HepG2 (cell line): ENCODE results near the gene SMIM36. TPM values are rescaled to one million over a fixed set of nuclear protein-coding genes. Genes with fewer than 3 reads are reported as not detected.
A peak's percentile ranks its signal among the peaks of the same experiment; 100 is the strongest.

Experiments
- ATF2 ChIP-seq: sonication (generic); formaldehyde crosslinking; IDR thresholded peaks from 2 replicates; pipeline ENCODE4 v1.4.0; 2020; ENCODE audit warnings: missing genetic modification reagents
- CAMTA2 ChIP-seq: sonication (generic); formaldehyde crosslinking; IDR thresholded peaks from 2 replicates; pipeline ENCODE4 v1.4.0; 2020; ENCODE audit warnings: mild to moderate bottlenecking, missing genetic modification reagents, borderline replicate concordance
- ELF4 ChIP-seq: sonication (generic); formaldehyde crosslinking; IDR thresholded peaks from 2 replicates; pipeline ENCODE4 v1.5.0; 2020; ENCODE audit warnings: missing genetic modification reagents, mild to moderate bottlenecking, moderate library complexity, borderline replicate concordance
- KDM6A ChIP-seq: IDR thresholded peaks from 2 replicates; pipeline ENCODE4 v1.6.1; 2016; ENCODE audit warnings: low read depth
- MIXL1 ChIP-seq: IDR thresholded peaks from 2 replicates; pipeline ENCODE4 v1.6.1; 2016
- NFKB2 ChIP-seq: sonication (generic); formaldehyde crosslinking; IDR thresholded peaks from 2 replicates; pipeline ENCODE4 v1.4.0; 2020; ENCODE audit warnings: missing genetic modification reagents, borderline replicate concordance
- PAWR ChIP-seq: sonication (generic); formaldehyde crosslinking; IDR thresholded peaks from 2 replicates; pipeline ENCODE4 v1.4.0; 2020; ENCODE audit warnings: missing genetic modification reagents, mild to moderate bottlenecking, borderline replicate concordance
- SIN3A ChIP-seq: IDR thresholded peaks from 2 replicates; pipeline ENCODE4 v1.6.1; 2011; ENCODE audit warnings: low read depth, mild to moderate bottlenecking, control low read depth, low read length, borderline replicate concordance
- SOX13 ChIP-seq, 3 experiments: fragments of 450-650 bp in 1 of 3; sonication (generic) in 1 of 3; formaldehyde crosslinking in 1 of 3; IDR thresholded peaks in 2 of 3; conservative IDR thresholded peaks in 1 of 3; 2 replicates each; pipeline versions ENCODE4 v1.5.0 to v1.6.1; 2016 to 2020; ENCODE audit warnings: antibody characterized with exemption in 1 of 3, mild to moderate bottlenecking in 1 of 3, missing compliant biosample characterization in 1 of 3, missing genetic modification reagents in 1 of 3, moderate library complexity in 1 of 3
- U2AF2 ChIP-seq: fragments of 200-400 bp; formaldehyde crosslinking; IDR thresholded peaks from 2 replicates; pipeline ENCODE4 v1.6.1; 2017; ENCODE audit warnings: low read depth, mild to moderate bottlenecking, low read length
- ZKSCAN1 ChIP-seq: fragments of 150-350 bp; IDR thresholded peaks from 2 replicates; pipeline ENCODE4 v1.6.1; 2014; ENCODE audit warnings: low read length
- ZNF281 ChIP-seq: sonication (generic); formaldehyde crosslinking; IDR thresholded peaks from 2 replicates; pipeline ENCODE4 v1.4.0; 2020; ENCODE audit warnings: missing genetic modification reagents, borderline replicate concordance
- ZNF451 ChIP-seq: sonication (generic); formaldehyde crosslinking; IDR thresholded peaks from 2 replicates; pipeline ENCODE4 v1.5.0; 2020; ENCODE audit warnings: mild to moderate bottlenecking, missing genetic modification reagents
- ZNF563 ChIP-seq: sonication (generic); formaldehyde crosslinking; IDR thresholded peaks from 2 replicates; pipeline ENCODE4 v1.8.0; 2022; ENCODE audit warnings: mild to moderate bottlenecking, moderate library complexity, missing genetic modification reagents
- ZSCAN25 ChIP-seq: sonication (generic); formaldehyde crosslinking; IDR thresholded peaks from 2 replicates; pipeline ENCODE4 v1.8.0; 2022; ENCODE audit warnings: mild to moderate bottlenecking, missing genetic modification reagents
- polyA plus RNA-seq, 8 experiments: library from polyadenylated mRNA; depleted of rRNA in 3 of 8; stranded (reverse) in 7 of 8; unstranded in 1 of 8; fragments of >200 nt; fragmentation: Illumina TruSeq in 4 of 8; extraction: Trizol in 4 of 8; gene quantifications; 2 replicates each; pipeline versions ENCODE4 v1.2.1 to v1.2.3, GENCODE V29; 2011 to 2016; ENCODE audit warnings: low read depth in 4 of 8, missing spikeins in 1 of 8, mixed read lengths in 1 of 8; ENCODE audit not compliant: insufficient read depth in 1 of 8
- total RNA-seq, 5 experiments: library from RNA; depleted of rRNA; stranded (reverse); fragments of >200 nt; fragmentation: Illumina TruSeq; extraction: Trizol; gene quantifications; 2 replicates each; pipeline ENCODE4 v1.2.3, GENCODE V29; 2016; ENCODE audit warnings: low read depth in 1 of 5
- TF ChIP-seq, protein P1 (sequence below): conservative IDR thresholded peaks from 2 replicates; pipeline ENCODE4 v1.6.1; 2018; ENCODE audit warnings: missing genetic modification reagents
- TF ChIP-seq, protein P2 (sequence below): sonication (generic); formaldehyde crosslinking; IDR thresholded peaks from 2 replicates; pipeline ENCODE4 v1.8.1; 2023; ENCODE audit warnings: mild to moderate bottlenecking, moderate library complexity, missing genetic modification reagents
- TF ChIP-seq, protein P3 (sequence below): sonication (generic); formaldehyde crosslinking; IDR thresholded peaks from 2 replicates; pipeline ENCODE4 v1.4.0; 2020; ENCODE audit warnings: missing genetic modification reagents

SMIM36 gene
- total and polyA plus RNA-seq, 2 of the 13 experiments (the other 11 are each of a cell fraction or from before 2014, with no cell fraction given) = not detected

- TF ChIP-seq ZSCAN25 (CRISPR knock-in tag) (no peak), ATF2 (no peak), PAWR (no peak), ZNF563 (CRISPR knock-in tag) (no peak), ZKSCAN1 (no peak), SIN3A (no peak), ELF4 (CRISPR knock-in tag) (no peak), U2AF2 (no peak), ZNF281 (CRISPR knock-in tag) (no peak; the same call in 1 of the 2 replicates), CAMTA2 (CRISPR knock-in tag) (no peak), ZNF451 (CRISPR knock-in tag) (no peak), KDM6A (CRISPR knock-in tag) (0 out of 2 replicates have a peak, but pooled peaks have one; percentile 37), NFKB2 (CRISPR knock-in tag) (no peak), SOX13 (IDR thresholded peaks at IDR 0.05) (no peak), SOX13 (CRISPR knock-in tag; conservative IDR thresholded peaks at IDR 0.05 in 1 of 2, IDR thresholded peaks at IDR 0.05 in 1 of 2) (peak in 1 of 2 experiments; percentile 77; a peak in 2 of 4 replicates), MIXL1 (peak; percentile 61; the same call in 1 of the 2 replicates)
- TF ChIP-seq, protein P1, sequence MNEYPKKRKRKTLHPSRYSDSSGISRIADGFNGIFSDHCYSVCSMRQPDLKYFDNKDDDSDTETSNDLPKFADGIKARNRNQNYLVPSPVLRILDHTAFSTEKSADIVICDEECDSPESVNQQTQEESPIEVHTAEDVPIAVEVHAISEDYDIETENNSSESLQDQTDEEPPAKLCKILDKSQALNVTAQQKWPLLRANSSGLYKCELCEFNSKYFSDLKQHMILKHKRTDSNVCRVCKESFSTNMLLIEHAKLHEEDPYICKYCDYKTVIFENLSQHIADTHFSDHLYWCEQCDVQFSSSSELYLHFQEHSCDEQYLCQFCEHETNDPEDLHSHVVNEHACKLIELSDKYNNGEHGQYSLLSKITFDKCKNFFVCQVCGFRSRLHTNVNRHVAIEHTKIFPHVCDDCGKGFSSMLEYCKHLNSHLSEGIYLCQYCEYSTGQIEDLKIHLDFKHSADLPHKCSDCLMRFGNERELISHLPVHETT = no peak
- TF ChIP-seq, protein P2, sequence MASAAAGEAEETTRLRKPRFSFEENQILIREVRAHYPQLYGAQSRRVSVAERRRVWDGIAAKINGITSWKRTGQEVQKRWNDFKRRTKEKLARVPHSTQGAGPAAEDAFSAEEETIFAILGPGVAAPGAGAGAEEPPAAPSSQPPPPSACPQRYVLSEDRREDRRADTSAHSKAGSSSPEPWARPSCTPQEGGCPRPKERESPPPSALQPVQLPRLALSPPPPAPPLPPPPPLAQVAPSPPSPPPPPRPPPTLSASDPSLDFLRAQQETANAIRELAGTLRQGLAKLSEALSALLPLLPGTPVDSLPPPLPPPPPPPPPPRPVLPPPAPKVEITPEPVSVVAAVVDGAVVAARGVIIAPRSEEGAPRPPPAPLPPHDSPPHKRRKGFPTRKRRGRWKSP = no peak; the same call in 1 of the 2 replicates
- TF ChIP-seq, protein P3, sequence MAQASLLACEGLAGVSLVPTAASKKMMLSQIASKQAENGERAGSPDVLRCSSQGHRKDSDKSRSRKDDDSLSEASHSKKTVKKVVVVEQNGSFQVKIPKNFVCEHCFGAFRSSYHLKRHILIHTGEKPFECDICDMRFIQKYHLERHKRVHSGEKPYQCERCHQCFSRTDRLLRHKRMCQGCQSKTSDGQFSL = no peak
Measured at GRCh38 chr17:55454906-55455474, 56.3 kb downstream of the SMIM36 start (continued).
